ENCODE data around the gene DDX47.
"Not testable (repeated sequence)": the region's sequence is repeated elsewhere in the genome, so short reads cannot be mapped to it uniquely, and the experiment has no call there.

Gene DDX47

DNA sequence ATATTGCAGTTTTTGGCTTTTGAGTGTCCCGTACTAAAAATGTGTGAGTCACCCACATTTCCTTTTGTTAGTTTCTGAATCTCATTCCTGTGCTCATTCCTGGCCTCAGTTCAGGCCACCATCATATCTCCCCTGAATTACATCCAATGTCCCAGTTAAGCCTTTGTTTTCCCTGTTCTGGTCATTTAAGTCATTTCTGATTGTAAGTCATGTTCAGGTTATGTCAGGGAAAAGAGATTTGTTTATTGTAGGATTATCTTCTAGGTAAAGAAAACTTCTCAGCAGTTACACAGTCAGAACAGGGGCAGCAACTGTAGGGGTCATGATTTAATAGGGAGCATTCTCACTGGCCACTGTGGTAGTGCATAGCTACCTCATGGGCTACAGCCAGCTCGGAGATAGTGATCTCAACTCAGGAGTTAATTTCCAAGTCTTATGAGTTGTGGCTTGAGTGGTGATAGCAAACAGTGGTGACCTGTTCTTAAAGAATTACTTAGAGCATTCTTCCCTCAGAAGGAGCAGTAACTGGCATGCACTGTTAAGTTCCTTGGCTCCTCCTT lies 6.7 kb downstream of the DDX47 start:
- no peak overlapping the region for H3K4me2 ChIP-seq (ENCODE audit: low read length)
- TF ChIP-seq, protein P1, sequence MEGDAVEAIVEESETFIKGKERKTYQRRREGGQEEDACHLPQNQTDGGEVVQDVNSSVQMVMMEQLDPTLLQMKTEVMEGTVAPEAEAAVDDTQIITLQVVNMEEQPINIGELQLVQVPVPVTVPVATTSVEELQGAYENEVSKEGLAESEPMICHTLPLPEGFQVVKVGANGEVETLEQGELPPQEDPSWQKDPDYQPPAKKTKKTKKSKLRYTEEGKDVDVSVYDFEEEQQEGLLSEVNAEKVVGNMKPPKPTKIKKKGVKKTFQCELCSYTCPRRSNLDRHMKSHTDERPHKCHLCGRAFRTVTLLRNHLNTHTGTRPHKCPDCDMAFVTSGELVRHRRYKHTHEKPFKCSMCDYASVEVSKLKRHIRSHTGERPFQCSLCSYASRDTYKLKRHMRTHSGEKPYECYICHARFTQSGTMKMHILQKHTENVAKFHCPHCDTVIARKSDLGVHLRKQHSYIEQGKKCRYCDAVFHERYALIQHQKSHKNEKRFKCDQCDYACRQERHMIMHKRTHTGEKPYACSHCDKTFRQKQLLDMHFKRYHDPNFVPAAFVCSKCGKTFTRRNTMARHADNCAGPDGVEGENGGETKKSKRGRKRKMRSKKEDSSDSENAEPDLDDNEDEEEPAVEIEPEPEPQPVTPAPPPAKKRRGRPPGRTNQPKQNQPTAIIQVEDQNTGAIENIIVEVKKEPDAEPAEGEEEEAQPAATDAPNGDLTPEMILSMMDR (IDR thresholded peaks at IDR 0.05; ENCODE audit: low read depth, low read length) = no peak
- H3K4me1 ChIP-seq (ENCODE audit: low read length) = peaks cover 27% of the 10 kb centered on the region
- no peak overlapping the region for H2AFZ ChIP-seq (ENCODE audit: low read depth, low read length)
- H3K9me3 ChIP-seq (ENCODE audit: insufficient read depth, low read length) = no peaks in the 10 kb centered on the region
- no peak overlapping the region for H3K9ac ChIP-seq (ENCODE audit: low read length)
- peaks cover 17% of the 10 kb centered on the region for H4K20me1 ChIP-seq (ENCODE audit: insufficient read depth, low read length)
- H3K27me3 ChIP-seq (ENCODE audit: low read depth, low read length) = no peaks in the 10 kb centered on the region
- H3K4me3 ChIP-seq (ENCODE audit: low read length) = no peak overlapping the region
- no peak overlapping the region for H3K27ac ChIP-seq (ENCODE audit: low read length)
- H3K36me3 ChIP-seq (replicated peaks; ENCODE audit: low read depth, low read length) = peaks cover 66% of the 10 kb centered on the region
- H3K79me2 ChIP-seq (ENCODE audit: low read length) = peaks cover 64% of the 10 kb centered on the region

DNA sequence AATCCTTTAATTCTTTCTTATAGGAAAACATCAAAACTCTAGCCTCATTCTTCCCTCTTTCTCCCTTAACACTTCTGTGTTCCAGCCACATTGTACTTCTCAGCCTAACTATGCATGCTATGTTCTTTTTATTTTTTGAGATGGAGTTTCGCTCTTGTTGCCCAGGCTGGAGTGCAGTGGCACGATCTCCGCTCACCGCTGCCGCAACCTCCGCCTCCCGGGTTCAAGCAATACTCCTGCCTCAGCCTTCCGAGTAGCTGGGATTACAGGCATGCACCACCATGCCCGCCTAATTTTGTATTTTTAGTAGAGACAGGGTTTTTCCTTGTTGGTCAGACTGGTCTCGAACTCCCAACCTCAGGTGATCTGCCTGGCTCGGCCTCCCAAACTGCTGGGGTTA lies 7.2 kb downstream of the DDX47 start:
- H3K27me3 ChIP-seq (ENCODE audit: low read depth, low read length); H2AFZ ChIP-seq (ENCODE audit: low read depth, low read length); H3K4me2 ChIP-seq (ENCODE audit: low read length); H3K9me3 ChIP-seq (ENCODE audit: insufficient read depth, low read length); H3K9ac ChIP-seq (ENCODE audit: low read length); H3K27ac ChIP-seq (ENCODE audit: low read length); H3K4me3 ChIP-seq (ENCODE audit: low read length): not testable (repeated sequence)
- H3K4me1 ChIP-seq (ENCODE audit: low read length) = peaks cover 27% of the 10 kb centered on the region
- peaks cover 67% of the 10 kb centered on the region for H3K36me3 ChIP-seq (replicated peaks; ENCODE audit: low read depth, low read length)
- H4K20me1 ChIP-seq (ENCODE audit: insufficient read depth, low read length) = peaks cover 17% of the 10 kb centered on the region
- peaks cover 59% of the 10 kb centered on the region for H3K79me2 ChIP-seq (ENCODE audit: low read length)

DNA sequence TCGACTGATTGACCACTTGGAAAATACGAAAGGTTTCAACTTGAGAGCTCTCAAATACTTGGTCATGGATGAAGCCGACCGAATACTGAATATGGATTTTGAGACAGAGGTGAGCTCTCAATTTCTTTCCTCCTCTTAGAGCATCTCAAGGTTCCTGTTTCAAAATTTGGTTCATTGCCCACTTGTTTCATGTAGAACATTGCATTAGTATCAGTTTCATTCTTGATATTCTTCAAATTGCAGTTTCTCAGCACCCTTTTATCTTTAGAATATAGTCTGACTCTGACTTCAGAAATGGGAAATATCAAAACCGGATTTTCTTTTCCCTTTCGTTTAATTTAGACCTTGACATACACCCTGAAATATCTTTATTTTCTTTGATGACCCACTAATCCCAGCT lies 8.8 kb downstream of the DDX47 start:
- H3K79me2 ChIP-seq (ENCODE audit: low read length) = peaks cover 43% of the 10 kb centered on the region
- TF ChIP-seq, protein P1 (IDR thresholded peaks at IDR 0.05; ENCODE audit: low read depth, low read length) = no peak
- no peak for TF ChIP-seq EZH2phosphoT487 (IDR thresholded peaks at IDR 0.05; ENCODE audit: low read depth)
- H3K9ac ChIP-seq (ENCODE audit: low read length) = no peak overlapping the region; the same call in 1 of the 2 replicates
- no peaks in the 10 kb centered on the region for H3K27me3 ChIP-seq (ENCODE audit: low read depth, low read length)
- no peak overlapping the region for H2AFZ ChIP-seq (ENCODE audit: low read depth, low read length)
- H3K9me3 ChIP-seq (ENCODE audit: insufficient read depth, low read length) = no peaks in the 10 kb centered on the region
- peak overlapping the region; percentile 60 for H3K27ac ChIP-seq (ENCODE audit: low read length)
- H3K36me3 ChIP-seq (replicated peaks; ENCODE audit: low read depth, low read length) = peaks cover 67% of the 10 kb centered on the region
- H3K4me3 ChIP-seq (ENCODE audit: low read length) = no peak overlapping the region
- H3K4me1 ChIP-seq (ENCODE audit: low read length) = peaks cover 19% of the 10 kb centered on the region
- H4K20me1 ChIP-seq (ENCODE audit: insufficient read depth, low read length) = peaks cover 17% of the 10 kb centered on the region
- peak overlapping the region; percentile 34 for H3K4me2 ChIP-seq (ENCODE audit: low read length)

DNA sequence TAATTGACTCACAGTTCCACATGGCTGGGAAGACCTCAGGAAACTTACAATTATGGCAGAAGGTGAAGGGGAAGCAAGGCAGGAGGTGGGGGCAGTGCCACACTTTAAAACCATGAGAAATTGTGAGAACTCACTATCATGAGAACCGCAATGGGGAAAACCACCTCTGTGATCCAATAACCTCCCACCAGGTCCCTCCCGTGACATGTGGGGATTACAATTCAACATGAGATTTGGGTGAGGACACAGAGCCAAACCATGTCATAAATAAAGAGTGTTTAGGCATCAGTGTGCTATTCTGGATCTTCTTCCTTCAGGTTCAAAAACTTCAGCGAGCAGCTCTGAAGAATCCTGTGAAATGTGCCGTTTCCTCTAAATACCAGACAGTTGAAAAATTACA lies 9.7 kb downstream of the DDX47 start:
- Histone ChIP-seq H3K9me3 (ENCODE audit: insufficient read depth, low read length) (no peaks in the 10 kb centered on the region), H4K20me1 (ENCODE audit: insufficient read depth, low read length) (peaks cover 17% of the 10 kb centered on the region), H3K4me1 (ENCODE audit: low read length) (peaks cover 19% of the 10 kb centered on the region), H3K36me3 (replicated peaks; ENCODE audit: low read depth, low read length) (peaks cover 70% of the 10 kb centered on the region), H3K4me3 (ENCODE audit: low read length) (no peak overlapping the region), H3K27me3 (ENCODE audit: low read depth, low read length) (no peaks in the 10 kb centered on the region), H3K79me2 (ENCODE audit: low read length) (peaks cover 34% of the 10 kb centered on the region), H3K27ac (ENCODE audit: low read length) (no peak overlapping the region), H3K9ac (ENCODE audit: low read length) (no peak overlapping the region), H2AFZ (ENCODE audit: low read depth, low read length) (no peak overlapping the region), H3K4me2 (ENCODE audit: low read length) (no peak overlapping the region)
- TF ChIP-seq, protein P1 (IDR thresholded peaks at IDR 0.05; ENCODE audit: low read depth, low read length) = no peak
- no peak for TF ChIP-seq EZH2phosphoT487 (IDR thresholded peaks at IDR 0.05; ENCODE audit: low read depth)

All from OCI-LY3 (cell line).